Measurements from ENCODE around the gene MBD5.
"Not testable (repeated sequence)": the region's sequence is repeated elsewhere in the genome, so short reads cannot be mapped to it uniquely, and the experiment has no call there.

The MBD5 gene

GRCh38 chr2:148021059-148021861, at the start of gene MBD5:
MBD5 (plus strand) TSS chr2:148021091.
- peak; percentile 35 for DNase-seq (ENCODE audit: low spot score)

- no peak for DNase-seq (ENCODE audit: low spot score)
Measured at GRCh38 chr2:147976102-147976501, 44.8 kb upstream of the MBD5 start.

- no peak for DNase-seq (ENCODE audit: low spot score)
Measured at GRCh38 chr2:147977679-147978078, 43.2 kb upstream of the MBD5 start.

GRCh38 chr2:147980940-147981528, 39.9 kb upstream of the MBD5 start:
- no peak for DNase-seq (ENCODE audit: low spot score)

GRCh38 chr2:147989102-147989501, 31.8 kb upstream of the MBD5 start:
- DNase-seq (ENCODE audit: low spot score), result no peak

DNA sequence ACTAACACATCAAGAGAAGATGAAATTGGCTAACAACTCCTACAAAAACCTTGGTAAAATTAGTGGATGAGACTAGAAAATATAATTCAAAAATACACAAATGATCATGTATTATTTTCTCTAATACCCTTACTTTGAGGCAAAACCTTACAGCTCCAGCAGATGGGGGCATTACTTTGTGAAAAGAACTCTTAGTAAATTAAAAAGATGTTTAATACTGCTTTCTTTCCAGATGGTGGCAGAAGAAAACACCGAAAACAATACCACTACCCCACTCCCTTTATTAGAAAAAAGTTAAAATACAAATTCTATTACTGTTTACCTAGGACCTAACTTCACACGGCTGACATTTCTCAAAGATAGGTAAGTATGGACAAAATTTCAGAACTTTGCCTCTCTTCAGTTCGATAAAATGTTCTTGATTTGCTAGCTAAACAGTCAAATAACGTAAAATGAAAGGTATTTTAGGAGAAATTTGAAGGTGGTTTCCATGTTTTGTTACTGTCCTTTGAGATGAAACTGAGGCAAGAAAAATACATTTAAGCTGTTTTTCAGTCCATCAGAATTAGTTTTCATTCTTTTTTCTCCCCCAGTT, 31.0 kb upstream of the MBD5 start:
- DNase-seq (ENCODE audit: low spot score), result peak; percentile 26

DNA sequence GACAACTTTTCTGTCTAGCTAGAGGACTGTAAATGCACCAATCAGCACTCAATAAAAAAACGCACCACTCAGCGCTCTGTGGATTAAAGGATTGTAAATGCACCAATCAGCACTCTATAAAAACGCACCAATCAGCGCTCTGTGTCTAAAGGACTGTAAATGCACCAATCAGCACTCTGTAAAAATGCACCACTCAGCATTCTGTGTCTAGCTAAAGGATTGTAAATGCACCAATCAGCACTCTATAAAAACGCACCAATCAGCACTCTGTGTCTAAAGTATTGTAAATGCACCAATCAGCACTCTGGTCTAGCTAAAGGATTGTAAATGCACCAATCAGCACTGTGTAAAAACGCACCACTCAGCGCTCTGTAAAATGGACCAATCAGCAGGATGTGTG, 25.9 kb upstream of the MBD5 start:
- DNase-seq (ENCODE audit: low spot score), result not testable (repeated sequence)

DNA sequence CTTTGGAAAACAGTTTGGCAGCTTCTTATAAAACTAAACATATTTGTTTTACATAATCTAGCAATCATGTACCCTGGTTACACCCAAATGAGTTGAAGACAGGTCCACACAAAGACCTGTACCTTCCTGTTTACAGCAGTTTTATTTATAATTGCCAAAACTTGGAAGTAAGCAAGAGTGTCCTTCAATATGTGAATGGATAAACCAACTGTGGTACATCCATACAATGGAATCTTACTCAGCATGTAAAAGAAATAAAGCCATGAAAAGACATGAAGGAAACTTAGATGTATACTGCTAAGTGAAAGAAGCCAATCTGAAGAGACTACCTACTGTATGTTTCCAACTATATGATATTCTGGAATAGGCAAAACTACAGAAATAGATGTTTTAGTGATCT, 24.1 kb upstream of the MBD5 start:
- no peak for DNase-seq (ENCODE audit: low spot score)

DNA sequence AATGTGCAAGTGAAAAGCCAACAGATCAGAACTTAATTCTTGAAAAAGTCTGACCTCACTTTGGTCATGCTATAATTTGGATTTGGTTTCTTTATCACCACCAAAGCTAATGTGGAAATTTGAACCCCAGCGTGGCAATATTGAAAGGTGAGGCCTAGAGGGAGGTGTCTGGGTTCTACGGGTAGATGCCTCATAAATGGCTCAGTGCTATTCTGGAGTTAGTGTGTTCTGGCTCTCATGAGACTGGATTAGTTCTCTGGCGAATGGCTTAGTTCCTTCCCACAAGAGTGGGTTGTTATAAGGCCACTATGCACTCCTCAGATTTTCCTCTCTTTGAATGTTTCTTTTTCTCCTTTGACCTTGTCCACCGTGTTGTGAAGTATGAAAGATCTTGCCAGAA, 22.7 kb upstream of the MBD5 start:
- no peak for DNase-seq (ENCODE audit: low spot score)

GRCh38 chr2:147999126-147999525, 21.8 kb upstream of the MBD5 start:
- no peak for DNase-seq (ENCODE audit: low spot score)

DNA sequence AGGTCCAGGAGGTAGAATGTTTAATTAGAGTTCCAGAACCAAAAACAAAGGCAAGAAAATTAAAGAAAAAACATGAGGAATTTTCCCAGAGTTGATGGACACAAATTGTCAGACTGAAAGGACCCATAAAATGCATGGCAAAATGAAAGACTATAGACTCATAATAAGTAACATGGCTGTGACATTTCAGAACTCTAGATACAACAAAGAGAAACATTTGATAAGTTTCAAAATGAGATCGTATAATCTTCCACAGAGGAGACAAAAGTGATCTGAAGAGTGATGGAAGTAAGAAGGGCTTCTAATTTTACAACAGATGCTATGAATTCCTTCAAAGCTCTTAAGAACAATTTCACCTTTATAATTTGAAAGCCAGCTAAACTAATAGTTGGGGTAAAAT, 20.8 kb upstream of the MBD5 start:
- no peak for DNase-seq (ENCODE audit: low spot score)

DNA sequence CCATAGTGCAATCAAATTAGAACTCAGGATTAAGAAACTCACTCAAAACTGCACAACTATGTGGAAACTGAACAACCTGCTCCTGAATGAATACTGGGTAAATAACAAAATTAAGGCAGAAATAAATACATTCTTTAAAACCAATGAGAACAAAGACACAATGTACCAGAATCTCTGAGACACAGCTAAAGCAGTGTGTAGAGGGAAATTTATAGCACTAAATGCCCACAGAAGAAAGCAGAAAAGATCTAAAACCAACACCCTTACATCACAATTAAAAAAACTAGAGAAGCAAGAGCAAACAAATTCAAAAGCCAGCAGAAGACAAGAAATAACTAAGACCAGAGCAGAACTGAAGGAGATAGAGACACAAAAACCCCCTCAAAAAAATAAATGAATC, 18.5 kb upstream of the MBD5 start:
- DNase-seq (ENCODE audit: low spot score), result not testable (repeated sequence)

GRCh38 chr2:148006249-148007007, 14.5 kb upstream of the MBD5 start:
- no peak for DNase-seq (ENCODE audit: low spot score)

- no peak for DNase-seq (ENCODE audit: low spot score)
Measured at GRCh38 chr2:148007219-148007900, 13.5 kb upstream of the MBD5 start.

- DNase-seq (ENCODE audit: low spot score), result not testable (repeated sequence)
Measured at GRCh38 chr2:148008411-148008810, 12.5 kb upstream of the MBD5 start.

- no peak for DNase-seq (ENCODE audit: low spot score)
Measured at GRCh38 chr2:148013876-148014275, 7.0 kb upstream of the MBD5 start.

DNA sequence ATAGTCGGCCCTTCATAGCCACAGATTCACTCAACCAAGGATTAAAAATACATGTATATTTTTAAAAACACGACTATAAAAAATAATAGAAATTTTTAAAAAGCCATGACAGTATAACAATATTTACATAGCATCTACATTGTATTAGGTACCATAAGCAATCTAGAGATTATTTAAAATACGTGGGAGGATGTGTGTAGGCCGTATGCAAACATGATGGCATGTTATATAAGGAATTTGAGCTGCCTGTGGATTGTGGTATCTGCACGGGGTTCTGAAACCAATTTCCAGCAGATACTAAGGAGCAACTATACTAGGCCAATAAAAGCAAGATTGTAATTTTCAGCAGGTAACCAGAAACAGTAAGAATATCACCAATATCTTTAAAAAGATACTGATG, 6.3 kb upstream of the MBD5 start:
- DNase-seq (ENCODE audit: low spot score), result no peak

GRCh38 chr2:148020111-148021058, 506 bp upstream of the MBD5 start, which contains the start of gene ORC4:
ORC4 (minus strand) TSS chr2:148020737; CDS start chr2:147975958, 44,779 bp downstream.
- DNase-seq (ENCODE audit: low spot score), result peak; percentile 98

DNA sequence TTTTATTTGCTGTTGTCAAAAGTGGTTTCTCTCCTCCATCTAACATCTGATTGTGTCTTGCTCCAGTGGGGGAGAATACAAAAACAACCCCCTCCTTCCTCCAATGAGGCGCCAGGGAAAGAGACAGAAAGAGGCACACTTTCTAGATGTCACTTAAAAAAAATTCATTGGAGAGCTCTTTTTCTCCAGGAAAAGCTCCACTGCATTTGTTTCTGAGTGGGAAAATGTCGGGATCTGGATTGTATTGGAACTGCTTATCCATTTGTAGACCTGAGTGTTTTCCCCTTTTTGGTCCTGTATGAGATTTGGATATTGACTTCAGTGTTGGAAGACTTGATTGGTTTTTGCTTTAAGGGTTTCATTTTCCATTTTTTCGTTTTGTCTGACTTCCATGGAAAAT, 995 bp downstream of the MBD5 start:
- peak; percentile 6 for DNase-seq (ENCODE audit: low spot score)

DNA sequence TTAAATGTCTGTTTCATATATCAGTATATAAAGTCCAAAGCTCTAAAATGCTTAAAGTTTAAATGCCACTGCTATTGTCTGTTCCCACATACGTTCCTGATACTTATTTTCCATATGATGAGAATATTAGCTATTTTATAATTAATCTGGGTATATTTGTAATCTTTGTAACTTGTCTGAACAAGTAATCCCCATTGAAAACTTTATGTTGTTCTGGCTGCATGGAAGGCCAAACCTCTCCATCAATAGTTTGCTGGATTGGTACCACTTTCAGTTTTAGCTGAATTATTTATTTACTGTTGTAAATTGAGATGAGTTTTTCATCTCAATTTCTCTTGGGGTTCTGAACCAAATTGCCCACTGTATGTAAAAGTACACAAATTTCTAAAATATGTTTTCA, 1.5 kb downstream of the MBD5 start:
- DNase-seq (ENCODE audit: low spot score), result no peak

DNA sequence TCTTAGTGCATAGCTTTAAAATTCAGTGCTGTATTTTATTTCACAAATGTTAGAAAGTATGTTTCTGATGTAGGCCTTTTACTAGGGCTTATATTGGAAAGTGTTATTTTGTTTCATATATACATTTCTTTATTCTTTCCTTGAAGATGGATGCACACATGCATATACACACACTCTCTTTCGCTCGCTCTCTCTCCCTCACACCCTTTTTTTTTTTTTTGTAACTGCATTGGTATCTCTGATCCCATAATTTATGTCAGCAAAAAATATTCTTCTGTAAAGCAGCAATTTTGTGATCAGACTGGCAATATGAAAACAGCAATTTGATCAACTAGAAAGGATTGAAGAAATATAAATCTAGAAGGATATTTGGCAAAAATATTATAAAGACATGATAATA, 2.0 kb downstream of the MBD5 start:
- DNase-seq (ENCODE audit: low spot score), result no peak

Data from activated CD4-positive, alpha-beta T cell treated with anti-CD3 and anti-CD28 coated beads, Interleukin-2, Interleukin-4, amounts not matched to agents 100 ng/mL and 50 ng/mL, durations not matched to agents 16 hours and 8 hours (primary cell).